H1 (cell line): ENCODE data around the gene RPS28. TPM values are rescaled to one million over a fixed set of nuclear protein-coding genes. Genes with fewer than 3 reads are reported as not detected.

Experiments used
- HDAC2 ChIP-seq, 2 experiments: fragments of 300-600 bp in 1 of 2; sonication (generic) in 1 of 2; IDR thresholded peaks; 2 replicates each; pipeline ENCODE4 v1.6.1; 2011 to 2012; ENCODE audit warnings: low read depth in 2 of 2, low read length in 2 of 2, mild to moderate bottlenecking in 2 of 2, moderate library complexity in 2 of 2, borderline replicate concordance in 1 of 2, inconsistent platforms in 1 of 2
- polyA plus RNA-seq, 7 experiments: library from polyadenylated mRNA; depleted of rRNA in 3 of 7; stranded (reverse) in 5 of 7; unstranded in 2 of 7; fragments of >200 nt in 5 of 7; fragments of 200-250 nt in 2 of 7; gene quantifications; 1 replicate in 5 of 7; 2 replicates in 1 of 7; 4 replicates in 1 of 7; pipeline versions ENCODE4 v1.2.1 to v1.2.3, GENCODE V29; 2011 to 2013; ENCODE audit warnings: missing spikeins in 2 of 7, mixed read lengths in 2 of 7
- total RNA-seq: library from RNA; stranded (reverse); fragmentation: NEBNext Ultra II Directional; extraction: Animal tissue kit (Norgen Biotek cat#: 25700); gene quantifications from 2 replicates; pipeline ENCODE4 v1.2.1, GENCODE V29; 2021
- TF ChIP-seq, protein P1 (sequence below): IDR thresholded peaks from 2 replicates; pipeline ENCODE4 v1.6.1; 2012; ENCODE audit warnings: inconsistent platforms

The RPS28 gene
- total and polyA plus RNA-seq, 2 of the 8 experiments (the other 6 are each of a cell fraction or from before 2014, with no cell fraction given): 1,241 to 1,699 TPM

DNA sequence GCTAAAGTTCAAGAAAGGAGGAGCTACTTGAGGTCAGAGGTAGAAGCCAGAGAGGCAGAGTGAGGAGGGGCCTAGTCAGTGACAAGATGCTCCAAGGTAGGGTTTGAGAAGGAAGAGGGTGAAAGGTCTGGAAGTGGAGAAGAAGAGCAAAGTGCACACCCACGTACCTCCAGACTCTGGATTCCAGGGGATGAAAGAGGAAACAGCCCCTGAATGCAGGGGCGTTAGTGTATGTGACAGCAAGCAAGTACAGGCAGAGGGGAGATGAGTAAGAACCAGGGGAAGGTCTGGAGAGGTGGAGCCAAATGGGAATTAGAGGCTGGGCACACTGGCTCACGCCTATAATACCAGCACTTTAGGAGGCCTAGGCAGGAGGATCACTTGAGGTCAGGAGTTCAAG, 8.7 kb downstream of the RPS28 start (continued):
- TF ChIP-seq, protein P1, sequence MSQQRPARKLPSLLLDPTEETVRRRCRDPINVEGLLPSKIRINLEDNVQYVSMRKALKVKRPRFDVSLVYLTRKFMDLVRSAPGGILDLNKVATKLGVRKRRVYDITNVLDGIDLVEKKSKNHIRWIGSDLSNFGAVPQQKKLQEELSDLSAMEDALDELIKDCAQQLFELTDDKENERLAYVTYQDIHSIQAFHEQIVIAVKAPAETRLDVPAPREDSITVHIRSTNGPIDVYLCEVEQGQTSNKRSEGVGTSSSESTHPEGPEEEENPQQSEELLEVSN: no peak
- no peak for TF ChIP-seq HDAC2 (IDR thresholded peaks at IDR 0.05; ENCODE audit: borderline replicate concordance in 1 of 2, low read depth in 2 of 2, low read length in 2 of 2)
- TF ChIP-seq, all 59 proteins: peak for 0
